Stimulated activated CD8-positive, alpha-beta memory T cell treated with anti-CD3 and anti-CD28 coated beads, Interleukin-15, amount 100 ng/mL, for 24 hours (primary cell): ENCODE data around the gene GLTP.

Experiments used
- DNase-seq: peaks from one replicate; pipeline ENCODE4 v3.0.0-alpha.2; 2020; ENCODE audit warnings: low read depth

The GLTP gene

DNA sequence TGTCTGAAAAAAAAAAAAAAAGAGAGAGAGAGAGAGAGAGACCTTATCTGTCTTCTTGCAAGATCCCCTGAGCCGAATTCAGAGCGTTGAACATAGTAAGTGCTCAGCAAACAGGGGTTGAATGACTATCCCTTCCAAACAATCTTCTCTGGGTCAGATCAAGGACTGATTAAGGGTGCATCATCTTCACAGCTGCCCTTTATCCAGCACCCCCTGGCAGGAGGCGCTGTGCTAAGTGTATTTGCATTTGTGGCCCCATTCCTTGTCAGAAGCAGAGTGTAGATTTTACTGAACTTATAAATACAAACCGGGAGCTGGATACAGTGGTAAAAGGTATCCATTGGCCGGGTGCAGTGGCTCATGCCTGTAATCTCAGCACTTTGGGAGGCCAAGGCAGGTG, 38.3 kb downstream of the GLTP start:
- no peak for DNase-seq

DNA sequence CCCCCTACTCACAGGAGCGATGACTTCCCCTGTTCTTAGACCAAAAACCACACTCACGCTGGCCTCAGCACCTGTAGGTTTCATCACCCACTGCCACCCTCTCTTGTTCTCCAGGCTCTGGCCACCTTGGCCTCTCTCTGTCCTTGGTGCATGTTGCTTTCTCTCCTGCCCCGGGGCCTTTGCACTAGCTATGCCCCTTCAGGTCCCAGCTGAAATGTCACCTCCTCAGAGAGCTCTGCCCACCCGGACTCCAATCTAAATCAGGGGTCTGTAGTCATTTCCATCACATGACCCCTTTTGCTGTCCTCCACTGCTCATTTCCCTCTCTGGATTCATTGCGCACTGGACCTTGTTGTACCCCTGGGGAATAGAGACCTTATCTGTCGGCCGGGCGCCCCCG, 39.0 kb downstream of the GLTP start:
- no peak for DNase-seq

DNA sequence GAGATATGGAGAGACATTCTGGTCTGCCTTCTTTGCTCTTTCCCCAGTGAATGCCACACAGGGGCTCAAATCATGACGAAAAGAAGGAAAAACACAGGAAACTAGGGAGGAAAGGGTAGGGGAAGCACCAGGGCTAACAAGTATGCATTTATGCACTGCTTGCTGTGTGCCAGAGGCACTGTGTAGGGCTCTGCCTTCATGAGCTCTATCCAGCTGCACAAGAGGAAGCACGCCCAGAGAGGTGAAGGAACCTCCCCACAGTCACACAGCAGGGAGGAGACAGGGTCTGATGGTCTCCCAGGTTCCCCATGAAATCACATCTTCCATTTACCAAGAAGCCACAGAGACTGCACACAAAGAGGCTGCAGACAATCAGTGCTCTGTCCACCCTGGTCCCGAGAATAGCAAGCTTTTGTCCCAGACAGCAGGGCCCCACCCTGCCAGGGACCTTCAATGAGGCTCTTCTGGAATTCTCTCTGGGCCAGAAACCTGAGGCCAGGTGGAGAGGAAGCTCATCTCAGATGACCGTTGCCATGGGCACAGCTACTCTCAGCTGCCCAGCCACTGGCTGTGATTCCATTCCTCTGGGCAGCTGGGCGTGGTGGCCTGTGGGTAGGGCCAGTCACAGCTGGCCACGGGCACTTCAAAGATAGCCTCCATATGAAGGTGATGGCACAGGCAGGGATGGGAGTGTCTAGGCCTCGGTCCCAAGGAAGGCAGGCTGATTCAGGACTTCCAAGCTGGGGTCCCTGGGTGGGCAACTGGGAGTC, 39.9 kb downstream of the GLTP start:
- DNase-seq, result no peak

DNA sequence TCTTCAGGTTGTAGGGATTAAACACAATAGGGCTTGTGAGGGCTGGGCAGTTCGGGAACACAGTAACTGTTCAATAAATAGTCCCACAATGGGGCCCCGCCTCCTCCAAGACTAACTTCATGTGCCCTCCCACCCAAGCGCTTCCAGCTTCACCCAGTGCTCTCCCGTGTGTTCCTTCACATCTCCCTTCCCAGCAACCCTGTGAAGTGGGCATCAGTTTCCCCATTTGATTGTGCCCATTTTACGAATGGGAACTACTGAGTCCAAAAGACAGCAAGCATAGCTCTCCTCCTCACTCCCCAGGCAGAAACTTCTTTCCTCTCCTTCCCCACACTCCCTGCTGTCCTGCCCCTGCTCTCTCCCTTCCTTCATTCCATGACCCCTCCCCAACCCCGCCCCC, 40.9 kb downstream of the GLTP start:
- no peak for DNase-seq

GRCh38 chr12:109836916-109837315, 43.4 kb downstream of the GLTP start:
- DNase-seq, result no peak

DNA sequence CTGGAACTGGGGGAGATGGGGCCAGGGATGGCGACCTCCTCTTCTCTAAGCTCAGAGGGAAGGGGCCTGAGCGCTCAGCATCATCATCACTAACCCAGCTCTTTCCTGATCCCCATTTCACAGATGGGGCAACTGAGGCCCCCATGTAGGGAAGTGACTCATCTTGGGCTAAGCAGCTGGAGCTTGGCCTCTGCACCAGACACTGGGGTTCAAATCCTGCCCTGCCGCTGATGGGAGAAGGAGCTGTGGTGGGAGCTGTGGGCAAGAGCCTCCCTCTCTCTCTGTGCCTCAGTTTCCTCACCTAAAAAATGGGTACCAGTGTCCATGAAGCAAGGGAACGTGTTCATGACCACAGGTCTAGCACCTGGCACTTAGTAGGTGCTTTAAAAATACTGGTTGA, 44.5 kb downstream of the GLTP start:
- DNase-seq, result no peak

- no peak for DNase-seq
Observed at GRCh38 chr12:109833307-109834189, 46.8 kb downstream of the GLTP start, which contains the start of gene TRPV4. TRPV4 (minus strand) TSS chr12:109833398; CDS start chr12:109814796, 18,602 bp downstream.

DNA sequence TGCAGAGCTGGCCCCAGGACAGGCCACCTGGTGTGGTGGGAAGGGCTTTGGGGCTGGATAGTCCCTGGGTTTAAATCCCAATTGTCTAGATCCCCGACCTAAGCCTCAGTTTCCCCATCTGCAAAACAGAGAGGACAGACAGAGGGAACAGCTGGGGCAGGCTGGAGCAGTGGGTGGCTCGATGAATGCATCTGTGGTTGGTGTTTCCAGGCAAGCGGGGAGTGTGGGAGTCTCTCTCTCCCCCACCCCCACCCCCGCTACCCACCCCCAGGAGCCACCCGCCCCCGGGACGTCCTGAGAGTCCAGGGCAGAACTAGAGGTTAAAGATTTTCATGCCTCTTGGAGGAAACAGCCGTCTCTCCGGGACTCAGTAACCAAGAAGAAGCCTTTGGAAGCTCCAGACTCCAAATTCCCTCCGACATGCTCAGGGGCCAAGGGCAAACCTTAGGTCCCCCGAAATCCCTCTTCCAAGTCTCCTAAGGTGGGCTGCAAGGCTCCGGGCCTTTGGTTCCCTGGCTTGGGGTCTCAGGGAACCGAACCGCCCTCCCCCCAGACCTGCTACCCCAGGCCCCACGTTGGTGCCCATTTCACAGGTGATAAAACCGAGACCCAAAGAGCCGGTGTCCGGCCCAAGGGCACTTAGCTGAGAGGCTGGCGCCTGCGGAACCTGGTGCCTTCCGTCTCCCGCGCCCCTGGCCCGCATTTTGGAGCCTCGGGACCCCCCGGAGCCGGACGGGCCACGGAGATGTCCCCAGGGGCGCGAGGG, 47.6 kb downstream of the GLTP start:
- DNase-seq, result no peak

GRCh38 chr12:109831929-109832328, 48.4 kb downstream of the GLTP start:
- no peak for DNase-seq

- no peak for DNase-seq
Observed at GRCh38 chr12:109831365-109831764, 49.0 kb downstream of the GLTP start.

- DNase-seq, result no peak
Observed at GRCh38 chr12:109830718-109831117, 49.6 kb downstream of the GLTP start.

DNA sequence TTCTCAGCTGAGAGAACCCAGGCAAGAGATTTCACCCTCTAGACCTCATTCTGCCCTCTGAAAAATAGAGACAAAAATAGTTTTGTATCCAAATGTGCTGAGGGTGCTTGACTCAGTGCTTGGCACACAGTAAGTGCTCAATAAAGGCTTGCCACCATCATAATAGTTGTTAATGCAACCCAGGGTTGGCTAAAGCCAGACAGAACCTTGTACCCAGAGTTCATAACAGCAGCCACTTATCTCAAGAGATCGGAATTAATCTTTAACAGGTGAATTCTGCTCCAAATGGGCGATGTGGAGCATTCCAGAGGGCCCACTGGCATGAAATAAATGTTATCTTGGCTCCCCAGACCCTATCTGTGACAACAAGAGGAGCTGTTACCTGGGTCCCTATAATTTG, 50.1 kb downstream of the GLTP start:
- DNase-seq, result no peak

- no peak for DNase-seq
Observed at GRCh38 chr12:109829667-109830066, 50.7 kb downstream of the GLTP start.

- no peak for DNase-seq
Observed at GRCh38 chr12:109828754-109829511, 51.4 kb downstream of the GLTP start.

DNA sequence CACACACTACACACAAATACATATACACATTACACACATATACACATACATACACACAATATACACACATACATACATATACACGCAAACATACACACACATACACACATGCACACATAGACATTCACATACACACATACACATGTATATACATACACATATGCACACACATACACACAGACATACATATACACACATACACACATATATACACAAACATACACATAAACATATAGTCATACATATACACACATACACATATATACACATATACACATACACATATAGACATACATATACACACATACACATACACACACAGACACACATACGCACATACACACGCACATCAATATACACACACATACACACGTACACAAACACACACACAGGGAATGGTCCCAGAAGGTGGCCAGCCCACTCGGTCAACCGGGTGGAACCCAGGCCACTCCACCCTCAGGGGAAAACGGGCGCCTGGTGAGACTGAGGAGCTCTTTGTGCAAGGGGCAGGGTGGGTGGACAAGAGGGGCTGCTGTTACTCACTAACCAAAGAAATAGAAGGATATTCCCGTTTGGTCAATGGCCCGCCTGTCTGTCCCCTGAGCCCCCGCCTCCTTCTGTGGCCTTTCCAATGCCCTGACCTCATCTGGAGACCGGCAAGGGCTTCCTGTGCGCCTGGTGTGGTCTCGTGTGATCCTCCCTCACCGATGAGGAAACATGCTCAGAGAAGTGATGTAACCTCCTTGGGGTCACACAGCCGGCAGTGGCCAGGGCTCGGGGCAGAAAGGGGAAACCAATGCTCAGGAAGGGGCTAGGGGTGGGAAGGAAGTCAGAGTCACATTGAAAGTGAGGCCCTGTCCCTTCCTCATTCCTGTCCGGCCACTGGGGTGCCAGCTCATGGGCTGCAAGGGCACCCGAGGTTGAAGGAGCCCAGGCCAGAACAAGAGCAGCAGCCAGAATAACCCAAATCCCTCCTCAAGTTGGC, 52.5 kb downstream of the GLTP start:
- no peak for DNase-seq

DNA sequence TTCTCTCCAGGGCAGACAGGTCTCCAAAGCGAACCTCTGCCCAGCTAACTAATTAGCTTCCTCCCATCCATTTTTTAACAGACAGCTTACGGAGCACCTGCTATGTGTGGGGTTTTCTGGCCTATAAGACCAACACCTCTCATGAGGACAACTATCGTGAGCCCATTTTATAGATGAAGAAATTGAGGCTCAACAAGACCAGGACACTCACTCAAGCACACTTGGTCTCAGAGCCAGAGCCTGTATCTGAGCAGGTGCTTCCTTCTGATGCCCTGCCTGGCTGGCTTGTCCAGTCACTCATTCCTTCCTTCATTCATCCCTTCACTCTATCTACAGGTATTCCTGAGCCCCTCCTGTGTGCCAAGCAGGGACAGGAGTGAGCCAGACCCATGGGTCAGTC, 53.3 kb downstream of the GLTP start:
- no peak for DNase-seq

GRCh38 chr12:109824731-109825130, 55.6 kb downstream of the GLTP start:
- no peak for DNase-seq

GRCh38 chr12:109822951-109823411, 57.4 kb downstream of the GLTP start:
- DNase-seq, result no peak

GRCh38 chr12:109822416-109822815, 57.9 kb downstream of the GLTP start:
- DNase-seq, result no peak

DNA sequence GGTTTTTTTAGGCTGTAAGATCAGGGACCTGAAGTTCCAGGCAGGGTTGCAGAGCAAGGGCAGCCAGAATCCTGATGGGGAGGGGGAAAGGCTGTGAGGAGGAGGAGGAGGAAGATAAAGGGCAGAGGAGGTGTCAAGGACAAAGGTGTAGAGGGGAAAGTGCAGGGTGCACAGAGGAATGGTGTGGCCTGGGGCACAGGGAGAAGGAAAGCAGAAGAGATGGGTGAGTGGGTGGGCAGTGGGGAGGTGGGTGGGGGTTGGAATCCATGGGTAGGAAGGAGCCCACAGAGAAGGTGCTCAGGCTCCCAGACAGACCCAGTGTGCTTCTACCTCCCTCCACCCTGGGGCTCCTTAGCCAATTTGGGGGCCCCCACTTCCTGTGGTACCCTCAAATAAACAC, 58.4 kb downstream of the GLTP start:
- DNase-seq, result no peak
